HG03095 (cell line): Measurements from ENCODE around the gene OGT.
A peak's percentile ranks its signal among the peaks of the same experiment; 100 is the strongest.

ENCODE experiments used
- ATAC-seq: cut with Tn5 transposase; IDR thresholded peaks from one replicate; pipeline ENCODE4 v1.9.1; 2021; ENCODE audit warnings: moderate library complexity; ENCODE audit not compliant: unreplicated experiment

OGT gene

GRCh38 chrX:71621603-71622002 is 88.7 kb downstream of the OGT start:
- no peak for ATAC-seq

GRCh38 chrX:71622032-71622575 is 89.2 kb downstream of the OGT start:
- ATAC-seq, result no peak

GRCh38 chrX:71622576-71623450 is 89.9 kb downstream of the OGT start:
- peak; percentile 45 for ATAC-seq

- no peak for ATAC-seq
Measured at GRCh38 chrX:71623714-71624113, 90.8 kb downstream of the OGT start.

GRCh38 chrX:71625471-71625870 is 92.6 kb downstream of the OGT start:
- ATAC-seq, result no peak
